ENCODE results near the gene KCNMA1. TPM values are rescaled to one million over a fixed set of nuclear protein-coding genes. Genes with fewer than 3 reads are reported as not detected.

The KCNMA1 gene
- total and polyA plus RNA-seq, 2 donors (not counting 1 experiment from before 2014, with no cell fraction given): 0.82 to 3.1 TPM

DNA sequence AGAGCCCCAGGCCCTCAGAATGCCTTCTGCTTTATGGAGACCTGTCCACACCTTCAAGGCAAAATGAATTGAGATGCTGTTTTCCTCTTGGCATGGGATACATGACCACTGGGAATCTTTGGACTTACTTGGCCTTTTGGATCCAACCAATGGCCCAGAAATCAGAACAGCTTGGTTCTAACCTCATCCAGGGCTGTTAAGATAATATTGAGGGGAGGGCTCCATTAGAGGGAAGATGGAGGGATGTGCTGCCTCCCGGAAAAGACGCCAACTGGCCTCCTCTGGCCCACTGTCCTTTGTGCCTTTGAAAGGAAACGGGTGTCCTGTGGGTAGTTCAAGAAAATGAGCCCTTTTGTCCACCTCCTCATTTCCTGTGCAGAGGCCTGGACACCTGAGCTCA, 530.9 kb downstream of the KCNMA1 start:
- no peak overlapping the region for H3K4me3 Mint-ChIP-seq
- Histone ChIP-seq H3K36me3 (replicated peaks in 1 of 2; ENCODE audit: control extremely low read depth in 1 of 2, control insufficient read depth in 1 of 2, extremely low read depth in 1 of 2, insufficient read depth in 2 of 2, low read length in 1 of 2) (no peaks in the 10 kb centered on the region), H3K4me3 (ENCODE audit: control extremely low read depth in 1 of 5, extremely low read depth in 1 of 5, insufficient read depth in 1 of 5, low read depth in 2 of 5, low read length in 4 of 5) (no peak overlapping the region), H3K27me3 (replicated peaks in 1 of 4; ENCODE audit: control extremely low read depth in 1 of 4, control insufficient read depth in 3 of 4, insufficient read depth in 4 of 4, low read length in 3 of 4) (no peaks in the 10 kb centered on the region), H3K9ac (ENCODE audit: low read length) (no peak overlapping the region), H3K27ac (ENCODE audit: low read length in 2 of 2) (no peak overlapping the region), H3K4me1 (ENCODE audit: control insufficient read depth in 2 of 2, insufficient read depth in 2 of 2, low read length in 2 of 2) (no peaks in the 10 kb centered on the region), H2AFZ (ENCODE audit: insufficient read depth, low read depth, low read length, poor library complexity, severe bottlenecking) (no peak overlapping the region), H3K4me2 (replicated peaks; ENCODE audit: low read depth, low read length, poor library complexity, severe bottlenecking) (no peak overlapping the region), H3K9me3 (ENCODE audit: control extremely low read depth in 1 of 3, control insufficient read depth in 2 of 3, insufficient read depth in 1 of 3, low read length in 2 of 3) (no peaks in the 10 kb centered on the region), H3K79me2 (ENCODE audit: control insufficient read depth, insufficient read depth, low read length) (no peaks in the 10 kb centered on the region), H4K20me1 (ENCODE audit: control insufficient read depth, insufficient read depth, low read length, poor library complexity, severe bottlenecking) (no peaks in the 10 kb centered on the region)
- H3K27ac Mint-ChIP-seq: no peak overlapping the region
- intact Hi-C loops (cut with micrococcal nuclease): no loop called here
- no peaks in the 10 kb centered on the region for H3K9me3 Mint-ChIP-seq (ENCODE audit: insufficient read depth)
- TF ChIP-seq EZH2 (IDR thresholded peaks at IDR 0.05; ENCODE audit: borderline replicate concordance, insufficient read depth, low read depth, low read length, poor library complexity, severe bottlenecking): no peak
- no peak for TF ChIP-seq CTCF (IDR thresholded peaks at IDR 0.05)
- ChIA-PET CTCF (no interaction called here), POLR2A (no interaction called here)
- no peaks in the 10 kb centered on the region for H3K4me1 Mint-ChIP-seq
- ATAC-seq (ENCODE audit: low read depth) (no peak), DNase-seq (no peak)
- 97% methylated on average over 3 of the region's 3 CpGs for WGBS (ENCODE audit: insufficient coverage)
- H3K27me3 Mint-ChIP-seq: no peaks in the 10 kb centered on the region

GRCh38 chr10:77105761-77106221, 531.8 kb downstream of the KCNMA1 start:
- ATAC-seq (ENCODE audit: low read depth): no peak
- Histone ChIP-seq H3K4me2 (replicated peaks; ENCODE audit: low read depth, low read length, poor library complexity, severe bottlenecking) (no peak overlapping the region), H3K4me1 (ENCODE audit: control insufficient read depth in 2 of 2, insufficient read depth in 2 of 2, low read length in 2 of 2) (no peaks in the 10 kb centered on the region), H3K79me2 (ENCODE audit: control insufficient read depth, insufficient read depth, low read length) (no peaks in the 10 kb centered on the region), H3K4me3 (ENCODE audit: control extremely low read depth in 1 of 5, extremely low read depth in 1 of 5, insufficient read depth in 1 of 5, low read depth in 2 of 5, low read length in 4 of 5) (no peak overlapping the region), H3K9ac (ENCODE audit: low read length) (no peak overlapping the region), H3K9me3 (ENCODE audit: control extremely low read depth in 1 of 3, control insufficient read depth in 2 of 3, insufficient read depth in 1 of 3, low read length in 2 of 3) (no peaks in the 10 kb centered on the region), H3K27ac (ENCODE audit: low read length in 2 of 2) (no peak overlapping the region), H2AFZ (ENCODE audit: insufficient read depth, low read depth, low read length, poor library complexity, severe bottlenecking) (no peak overlapping the region), H3K27me3 (replicated peaks in 1 of 4; ENCODE audit: control extremely low read depth in 1 of 4, control insufficient read depth in 3 of 4, insufficient read depth in 4 of 4, low read length in 3 of 4) (no peaks in the 10 kb centered on the region), H4K20me1 (ENCODE audit: control insufficient read depth, insufficient read depth, low read length, poor library complexity, severe bottlenecking) (no peaks in the 10 kb centered on the region), H3K36me3 (replicated peaks in 1 of 2; ENCODE audit: control extremely low read depth in 1 of 2, control insufficient read depth in 1 of 2, extremely low read depth in 1 of 2, insufficient read depth in 2 of 2, low read length in 1 of 2) (no peaks in the 10 kb centered on the region)
- H3K4me3 Mint-ChIP-seq: no peak overlapping the region
- H3K27me3 Mint-ChIP-seq: no peaks in the 10 kb centered on the region
- DNase-seq: no peak
- WGBS (ENCODE audit: insufficient coverage): 91% methylated on average over 4 of the region's 5 CpGs
- ChIA-PET POLR2A (no interaction called here), CTCF (no interaction called here)
- intact Hi-C loops (cut with micrococcal nuclease): no loop called here
- no peaks in the 10 kb centered on the region for H3K4me1 Mint-ChIP-seq
- no peak overlapping the region for H3K27ac Mint-ChIP-seq
- no peak for TF ChIP-seq CTCF (IDR thresholded peaks at IDR 0.05)
- no peak for TF ChIP-seq EZH2 (IDR thresholded peaks at IDR 0.05; ENCODE audit: borderline replicate concordance, insufficient read depth, low read depth, low read length, poor library complexity, severe bottlenecking)
- no peaks in the 10 kb centered on the region for H3K9me3 Mint-ChIP-seq (ENCODE audit: insufficient read depth)

All from B cell (primary cell).